Measurements from ENCODE around the gene MAML3.

GRCh38 chr4:140109737-140110136 lies 44.2 kb downstream of the MAML3 start:
- TF ChIP-seq CTCF (IDR thresholded peaks at IDR 0.05; ENCODE audit: low read depth, low read length) (no peak), POLR2A (IDR thresholded peaks at IDR 0.05; ENCODE audit: extremely low read depth, insufficient read length) (no peak), MYC (IDR thresholded peaks at IDR 0.05; ENCODE audit: low read depth, low read length) (no peak)

Data from NB4 (cell line).